Transverse colon (tissue), 4 donors: Measurements from ENCODE around the gene NAA16.

ENCODE experiments used
- POLR2AphosphoS5 ChIP-seq, 3 donors: sonication (generic); formaldehyde crosslinking; IDR thresholded peaks; one replicate each; pipeline ENCODE4 v1.6.1; 2016; ENCODE audit warnings: antibody characterized with exemption in 3 of 3
- TF ChIP-seq, protein P1 (sequence below), 5 experiments: fragments of 200-600 bp in 3 of 5; fragments of 450-650 bp in 2 of 5; sonication (generic) in 3 of 5; IDR thresholded peaks; 1 replicate in 2 of 5; 2 replicates in 3 of 5; pipeline ENCODE4 v1.5.1; 2016 to 2017; ENCODE audit warnings: antibody characterized with exemption in 5 of 5, inconsistent platforms in 3 of 5, mild to moderate bottlenecking in 2 of 5, moderate library complexity in 1 of 5

DNA sequence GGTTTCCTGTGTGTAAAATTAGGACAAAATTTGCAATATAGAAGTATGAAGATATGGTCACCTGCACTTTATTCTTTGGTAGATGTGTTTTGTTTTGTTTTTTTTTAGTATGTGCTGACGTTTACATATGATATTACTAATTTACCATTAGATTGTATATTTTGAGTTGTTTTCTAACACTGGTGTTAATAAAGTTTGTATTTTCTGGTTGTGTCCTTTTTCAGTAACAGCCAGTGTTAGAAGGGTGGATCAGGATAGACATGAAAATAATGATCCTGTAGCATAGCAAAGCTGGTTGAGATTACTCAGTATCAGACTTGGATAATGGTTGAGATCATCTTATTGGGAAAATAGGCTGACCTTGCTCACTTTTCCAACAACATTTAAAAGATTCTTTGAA is 6.2 kb downstream of the NAA16 start:
- TF ChIP-seq, protein P1, sequence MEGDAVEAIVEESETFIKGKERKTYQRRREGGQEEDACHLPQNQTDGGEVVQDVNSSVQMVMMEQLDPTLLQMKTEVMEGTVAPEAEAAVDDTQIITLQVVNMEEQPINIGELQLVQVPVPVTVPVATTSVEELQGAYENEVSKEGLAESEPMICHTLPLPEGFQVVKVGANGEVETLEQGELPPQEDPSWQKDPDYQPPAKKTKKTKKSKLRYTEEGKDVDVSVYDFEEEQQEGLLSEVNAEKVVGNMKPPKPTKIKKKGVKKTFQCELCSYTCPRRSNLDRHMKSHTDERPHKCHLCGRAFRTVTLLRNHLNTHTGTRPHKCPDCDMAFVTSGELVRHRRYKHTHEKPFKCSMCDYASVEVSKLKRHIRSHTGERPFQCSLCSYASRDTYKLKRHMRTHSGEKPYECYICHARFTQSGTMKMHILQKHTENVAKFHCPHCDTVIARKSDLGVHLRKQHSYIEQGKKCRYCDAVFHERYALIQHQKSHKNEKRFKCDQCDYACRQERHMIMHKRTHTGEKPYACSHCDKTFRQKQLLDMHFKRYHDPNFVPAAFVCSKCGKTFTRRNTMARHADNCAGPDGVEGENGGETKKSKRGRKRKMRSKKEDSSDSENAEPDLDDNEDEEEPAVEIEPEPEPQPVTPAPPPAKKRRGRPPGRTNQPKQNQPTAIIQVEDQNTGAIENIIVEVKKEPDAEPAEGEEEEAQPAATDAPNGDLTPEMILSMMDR (IDR thresholded peaks at IDR 0.05): no peak
- TF ChIP-seq POLR2AphosphoS5 (IDR thresholded peaks at IDR 0.05): no peak
